SKM-1 (cell line): Measurements from ENCODE around the gene RND2.
"Not testable (repeated sequence)": the region's sequence is repeated elsewhere in the genome, so short reads cannot be mapped to it uniquely, and the experiment has no call there.

Experiments used
- DNase-seq: peaks from one replicate; lab custom pipeline; 2025; ENCODE audit not compliant: unreplicated experiment; lab: John Stamatoyannopoulos, UW

RND2 gene, protein sequence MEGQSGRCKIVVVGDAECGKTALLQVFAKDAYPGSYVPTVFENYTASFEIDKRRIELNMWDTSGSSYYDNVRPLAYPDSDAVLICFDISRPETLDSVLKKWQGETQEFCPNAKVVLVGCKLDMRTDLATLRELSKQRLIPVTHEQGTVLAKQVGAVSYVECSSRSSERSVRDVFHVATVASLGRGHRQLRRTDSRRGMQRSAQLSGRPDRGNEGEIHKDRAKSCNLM

GRCh38 chr17:43024407-43025289, at the start of gene RND2:
RND2 (plus strand) TSS chr17:43025231; CDS start chr17:43025348, 117 bp downstream.
- DNase-seq: peak; percentile 77

DNA sequence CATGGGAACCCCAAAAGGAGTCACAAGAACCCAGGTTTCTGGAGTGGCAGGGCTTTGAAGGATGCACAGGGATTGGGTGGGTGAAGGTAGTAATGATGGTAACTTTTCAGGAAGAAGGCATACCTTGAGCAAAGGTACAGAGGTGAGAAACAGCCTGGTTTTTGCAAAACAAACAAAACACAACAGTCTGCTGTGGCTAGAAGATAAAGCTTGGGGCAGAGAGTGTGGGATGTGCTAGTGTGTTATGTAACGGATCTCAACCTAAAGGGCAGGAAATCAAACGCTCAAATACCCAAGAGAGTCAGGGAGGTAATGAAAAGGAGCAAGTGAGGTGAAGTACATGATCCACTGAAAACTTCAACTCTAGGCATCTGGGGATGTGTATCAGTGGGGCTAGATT, 49.8 kb upstream of the RND2 start:
- DNase-seq: no peak

- DNase-seq: not testable (repeated sequence)
These were observed 49.3 kb upstream of the RND2 start for GRCh38 chr17:42975701-42976100.

GRCh38 chr17:42979511-42980273, 45.3 kb upstream of the RND2 start, which contains the start of gene PTGES3L:
PTGES3L (minus strand) TSS chr17:42980080; CDS start chr17:42980053, 27 bp downstream.
- DNase-seq: no peak

DNA sequence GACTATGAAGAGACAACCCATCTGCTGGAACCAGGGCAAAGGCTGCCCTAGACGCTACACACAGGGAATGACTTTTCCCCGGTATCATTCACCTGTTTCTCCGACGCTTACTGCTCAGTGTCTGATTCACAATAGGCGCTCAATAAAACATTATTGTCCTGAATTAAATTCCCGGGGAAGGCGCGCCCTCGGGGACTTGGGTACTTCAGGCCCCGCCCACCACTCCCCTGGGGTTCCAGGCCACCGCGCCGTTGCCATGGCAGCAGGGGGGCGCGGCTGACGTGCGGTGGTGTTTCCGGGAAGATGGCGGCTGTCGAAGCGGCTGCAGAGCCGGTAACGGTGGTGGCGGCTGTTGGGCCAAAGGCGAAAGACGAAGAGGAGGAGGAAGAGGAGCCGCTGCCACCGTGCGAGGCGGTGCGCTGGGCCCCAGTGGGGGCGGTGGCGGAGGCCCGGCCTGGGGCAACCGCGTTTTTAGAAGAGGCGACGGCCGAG, 44.7 kb upstream of the RND2 start, which contains the start of gene RUNDC1:
Gene RUNDC1, plus strand, starts transcription at position 292 of the 492 bp plus-strand sequence. Its CDS starts 12 bp downstream, at position 304.
- no peak for DNase-seq

- no peak for DNase-seq
These were observed 44.1 kb upstream of the RND2 start for GRCh38 chr17:42980766-42981397.

DNA sequence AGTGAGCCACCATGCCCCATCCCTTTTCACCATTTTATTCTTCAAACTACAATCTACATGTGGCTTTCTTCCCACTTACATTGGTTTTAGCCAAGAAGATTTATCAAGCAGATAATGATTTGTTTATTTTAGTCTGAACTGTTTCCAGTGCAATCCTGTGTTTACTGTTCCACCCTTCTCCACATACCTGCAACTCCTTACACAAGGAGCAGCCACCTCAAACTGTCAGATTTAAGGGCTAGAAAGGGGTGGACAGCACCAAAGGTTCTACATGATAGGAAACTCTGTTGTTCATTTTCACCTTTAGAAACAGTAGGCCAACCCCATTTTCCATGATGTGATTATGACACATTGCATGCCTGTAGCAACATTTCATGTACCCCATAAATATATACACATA, 42.8 kb upstream of the RND2 start:
- no peak for DNase-seq

DNA sequence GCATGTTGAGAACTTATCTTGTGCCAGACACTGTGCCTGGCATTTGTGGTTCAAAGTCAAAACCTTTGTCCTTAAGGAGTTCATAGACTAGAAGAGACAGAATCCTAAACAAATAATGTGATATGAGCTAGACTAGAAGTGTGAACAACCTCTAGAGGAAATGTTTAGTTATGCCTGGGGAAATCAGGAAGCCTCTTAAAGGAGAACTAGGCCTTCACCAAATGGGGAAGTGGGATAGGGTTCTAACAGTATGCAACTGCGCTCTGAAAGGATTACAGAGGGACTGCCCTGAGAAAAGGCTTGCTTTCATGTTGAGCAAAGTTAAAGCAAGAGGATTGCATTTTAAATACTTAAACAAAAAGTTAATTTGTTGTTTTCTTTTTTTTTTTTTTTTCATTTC, 39.8 kb upstream of the RND2 start:
- DNase-seq: peak; percentile 94

DNA sequence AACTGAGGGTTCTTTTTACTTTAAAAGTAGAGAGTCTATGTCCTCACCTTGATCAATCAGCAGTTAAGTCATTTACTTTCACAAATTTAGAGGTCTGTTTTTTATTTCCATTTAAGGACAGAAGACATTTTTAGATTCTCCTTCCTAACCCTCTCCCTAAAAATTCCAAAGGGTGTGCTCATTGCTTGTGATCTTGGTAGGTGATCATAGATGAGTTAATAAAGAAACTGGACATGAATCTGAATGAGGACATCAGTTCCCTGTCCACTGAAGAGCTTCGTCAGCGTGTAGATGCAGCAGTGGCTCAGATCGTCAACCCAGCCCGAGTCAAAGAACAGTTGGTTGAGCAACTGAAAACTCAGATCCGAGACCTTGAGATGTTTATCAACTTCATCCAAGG, 35.9 kb upstream of the RND2 start:
- no peak for DNase-seq

GRCh38 chr17:42989726-42990652, 35.0 kb upstream of the RND2 start:
- DNase-seq: no peak

DNA sequence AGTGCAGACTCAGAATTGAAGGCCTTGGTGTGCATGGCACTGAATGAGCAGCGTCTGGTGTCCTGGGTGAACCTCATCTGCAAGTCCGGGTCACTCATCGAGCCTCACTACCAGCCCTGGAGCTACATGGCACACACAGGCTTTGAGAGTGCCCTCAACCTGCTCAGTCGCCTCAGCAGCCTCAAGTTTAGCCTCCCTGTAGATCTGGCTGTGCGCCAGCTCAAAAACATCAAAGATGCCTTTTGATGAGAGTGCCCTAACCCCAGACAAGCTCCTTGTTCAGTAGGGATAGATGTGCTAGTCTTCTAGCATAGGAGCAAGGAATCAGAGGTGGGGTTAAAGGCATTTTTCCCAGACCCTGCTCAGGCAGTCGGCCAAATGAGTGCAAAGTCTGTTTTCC, 33.6 kb upstream of the RND2 start:
- no peak for DNase-seq

- no peak for DNase-seq
These were observed 32.2 kb upstream of the RND2 start for GRCh38 chr17:42992872-42993271.

GRCh38 chr17:42993913-42994312, 31.1 kb upstream of the RND2 start:
- DNase-seq: not testable (repeated sequence)

DNA sequence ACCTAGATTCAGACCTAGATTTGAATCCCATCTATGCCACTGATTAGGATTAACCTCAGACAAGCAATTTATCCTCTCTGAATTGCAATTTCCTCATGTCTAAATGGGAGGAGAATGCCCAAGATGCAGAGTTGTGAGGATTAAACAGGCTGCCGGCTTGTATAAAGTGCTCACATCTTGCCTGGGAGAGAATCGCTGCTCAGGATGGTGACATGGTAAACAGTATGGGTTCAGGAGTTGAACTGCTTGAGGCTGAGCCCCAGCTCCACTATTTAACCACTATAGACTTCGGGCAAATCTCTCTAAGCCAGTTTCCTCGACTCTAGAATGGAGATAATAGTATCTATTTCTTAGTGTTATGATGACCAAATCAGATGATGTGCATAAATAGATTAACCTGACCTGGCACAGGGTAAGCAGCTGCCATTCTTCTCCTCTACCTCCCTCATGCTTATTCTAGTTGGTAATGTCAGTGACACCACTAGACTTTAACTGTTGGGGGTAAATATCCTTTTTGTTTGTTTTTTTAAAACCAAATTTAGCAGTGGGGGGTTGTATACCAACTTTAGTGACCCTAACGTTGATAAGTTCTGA, 27.5 kb upstream of the RND2 start:
- DNase-seq: no peak

- peak; percentile 100 for DNase-seq
These were observed 26.8 kb upstream of the RND2 start, which contains the start of gene RPL27 for GRCh38 chr17:42997984-42998938. RPL27 (plus strand) TSS chr17:42998419; CDS start chr17:42998751, 332 bp downstream.

DNA sequence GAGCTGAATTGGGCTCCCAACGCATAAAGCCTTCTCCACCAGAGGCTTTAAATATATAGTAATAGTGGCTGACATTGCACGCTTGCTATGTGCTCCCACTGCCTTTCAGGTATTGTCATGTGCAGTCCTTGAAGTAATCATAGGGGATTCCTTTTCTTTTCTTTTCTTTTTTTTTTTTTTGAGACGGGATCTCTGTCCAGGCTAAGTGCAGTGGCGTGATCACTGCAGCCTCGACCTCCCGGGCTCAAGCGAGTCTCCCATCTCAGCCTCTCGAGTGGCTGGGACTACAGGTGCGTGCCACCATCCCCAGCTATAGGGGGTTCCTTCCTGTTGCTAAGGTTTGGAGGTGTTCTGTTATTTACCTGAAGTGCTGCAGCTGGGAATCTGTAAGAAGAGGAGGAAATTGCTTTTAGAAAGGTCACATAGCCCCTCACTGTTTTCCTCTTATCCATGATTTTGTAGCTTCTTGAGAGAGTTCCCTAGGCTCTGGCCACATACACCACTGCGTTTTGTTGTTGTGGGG, 26.0 kb upstream of the RND2 start:
- no peak for DNase-seq

DNA sequence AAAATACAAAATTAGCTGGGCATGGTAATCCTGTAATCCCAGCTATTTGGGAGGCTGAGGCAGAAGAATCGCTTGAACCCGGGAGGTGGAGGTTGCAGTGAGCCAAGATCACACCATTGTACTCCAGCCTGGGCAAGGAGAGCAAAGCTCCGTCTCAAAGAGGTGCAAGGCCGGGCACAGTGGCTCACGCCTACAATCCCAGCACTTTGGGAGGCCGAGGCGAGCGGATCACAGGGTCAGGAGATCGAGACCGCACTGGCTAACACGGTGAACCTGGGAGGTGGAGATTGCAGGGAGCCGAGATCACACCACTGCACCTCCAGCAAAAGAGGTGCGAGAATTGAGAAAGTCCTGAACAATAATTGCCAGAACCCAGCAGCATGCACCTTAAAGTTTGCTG, 24.1 kb upstream of the RND2 start:
- not testable (repeated sequence) for DNase-seq
